ENCODE results near the gene SSU72. TPM values are rescaled to one million over a fixed set of nuclear protein-coding genes. Genes with fewer than 3 reads are reported as not detected.
A peak's percentile ranks its signal among the peaks of the same experiment; 100 is the strongest.

SSU72 gene
- polyA plus RNA-seq, 1 experiment: 113 TPM

DNA sequence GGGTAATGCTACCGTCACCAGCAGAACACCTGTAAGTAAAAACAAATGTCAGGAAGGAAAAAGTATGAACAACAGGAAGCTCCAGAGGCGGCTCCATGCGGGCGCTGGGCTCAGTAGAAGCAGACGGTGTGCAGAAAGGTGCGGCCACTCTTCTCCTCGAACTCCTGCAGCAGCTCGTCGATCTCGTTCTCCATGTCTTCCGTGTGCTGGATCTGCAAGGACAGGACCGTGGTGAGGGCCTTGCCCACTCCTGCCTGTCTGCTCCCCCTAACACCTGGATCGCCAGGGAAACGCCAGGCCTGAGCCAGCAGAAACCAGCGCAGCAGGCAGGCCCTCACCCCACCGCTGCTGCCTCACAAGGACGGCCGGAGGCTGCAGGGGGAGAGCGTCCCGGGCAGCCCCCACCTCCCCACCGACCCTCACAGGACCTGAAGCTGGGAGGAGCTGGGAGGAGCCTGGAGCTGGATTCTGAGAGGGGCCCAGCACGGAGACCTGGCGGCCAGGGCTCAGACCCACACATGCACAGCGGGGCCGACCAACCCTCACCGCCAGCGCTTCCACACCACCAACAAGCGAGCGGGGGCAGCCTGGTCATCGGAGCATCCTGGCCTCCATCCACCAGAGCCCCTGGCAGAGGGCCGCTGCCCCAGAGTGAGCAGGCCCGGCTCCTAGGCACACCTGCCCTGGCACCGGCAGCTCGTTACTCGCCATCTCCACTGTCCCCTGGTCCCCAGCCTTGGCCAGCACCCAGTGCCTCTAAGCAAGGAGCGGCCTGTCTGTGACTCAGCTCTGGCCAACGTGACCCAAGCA is 32.5 kb downstream of the SSU72 start:
- Histone ChIP-seq H3K27me3 (ENCODE audit: control insufficient read depth, insufficient read depth, low read length) (no peaks in the 10 kb centered on the region), H3K9me3 (ENCODE audit: control insufficient read depth, insufficient read depth, low read length) (no peaks in the 10 kb centered on the region; the same call in 1 of the 2 replicates), H3K27ac (ENCODE audit: low read depth, low read length) (no peak overlapping the region), H3K4me3 (ENCODE audit: low read depth, low read length) (no peak overlapping the region)
- no peak for DNase-seq (ENCODE audit: low read depth, low spot score)
- TF ChIP-seq, protein P1, sequence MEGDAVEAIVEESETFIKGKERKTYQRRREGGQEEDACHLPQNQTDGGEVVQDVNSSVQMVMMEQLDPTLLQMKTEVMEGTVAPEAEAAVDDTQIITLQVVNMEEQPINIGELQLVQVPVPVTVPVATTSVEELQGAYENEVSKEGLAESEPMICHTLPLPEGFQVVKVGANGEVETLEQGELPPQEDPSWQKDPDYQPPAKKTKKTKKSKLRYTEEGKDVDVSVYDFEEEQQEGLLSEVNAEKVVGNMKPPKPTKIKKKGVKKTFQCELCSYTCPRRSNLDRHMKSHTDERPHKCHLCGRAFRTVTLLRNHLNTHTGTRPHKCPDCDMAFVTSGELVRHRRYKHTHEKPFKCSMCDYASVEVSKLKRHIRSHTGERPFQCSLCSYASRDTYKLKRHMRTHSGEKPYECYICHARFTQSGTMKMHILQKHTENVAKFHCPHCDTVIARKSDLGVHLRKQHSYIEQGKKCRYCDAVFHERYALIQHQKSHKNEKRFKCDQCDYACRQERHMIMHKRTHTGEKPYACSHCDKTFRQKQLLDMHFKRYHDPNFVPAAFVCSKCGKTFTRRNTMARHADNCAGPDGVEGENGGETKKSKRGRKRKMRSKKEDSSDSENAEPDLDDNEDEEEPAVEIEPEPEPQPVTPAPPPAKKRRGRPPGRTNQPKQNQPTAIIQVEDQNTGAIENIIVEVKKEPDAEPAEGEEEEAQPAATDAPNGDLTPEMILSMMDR (IDR thresholded peaks at IDR 0.05; ENCODE audit: low read depth, low read length): no peak
- ChIA-PET CTCF (interaction anchor here (1.0 kb wide), 1 partner anchor 9 kb away, joined by 5 read pairs; no protein-coding TSS in a partner anchor), POLR2A (no interaction called here)

DNA sequence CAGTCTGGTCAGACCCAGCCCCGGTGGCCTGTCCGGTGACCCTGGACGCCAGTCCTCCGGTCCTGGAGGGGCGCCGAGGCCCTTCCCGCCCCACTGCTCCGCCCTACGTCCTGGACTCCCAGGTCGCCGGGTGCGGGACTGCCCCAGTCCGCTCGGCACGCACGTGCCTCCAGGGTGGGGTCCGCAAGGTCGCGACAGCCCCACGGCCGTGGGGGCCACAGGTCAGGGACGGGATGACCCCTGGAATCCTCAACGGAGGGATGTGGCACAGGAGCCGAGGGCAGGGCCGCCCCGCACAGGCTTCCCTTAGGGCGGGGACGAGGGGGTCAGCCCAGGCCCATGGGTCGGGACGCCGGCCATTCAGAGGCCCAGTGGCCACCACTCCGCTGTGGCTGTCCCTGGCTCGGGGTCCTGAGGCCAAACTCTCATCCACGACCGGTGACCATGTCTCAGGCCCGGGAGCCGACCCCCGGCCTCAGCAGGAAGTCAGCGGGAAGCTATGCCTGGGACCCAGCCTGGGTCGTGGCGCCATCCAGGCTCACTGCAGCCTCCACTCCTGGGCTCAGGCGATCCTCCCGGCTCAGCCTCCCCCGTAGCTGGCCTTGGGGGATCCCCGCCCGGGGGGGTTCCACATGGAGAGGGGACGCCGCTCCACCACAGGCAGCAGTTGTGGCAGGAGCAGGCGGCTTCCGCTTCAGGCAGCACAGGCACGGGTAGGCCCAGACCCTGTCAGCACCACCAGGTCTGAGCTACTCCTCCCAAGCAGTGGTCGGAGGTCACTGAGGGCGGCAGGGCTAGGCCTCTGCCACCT is 33.6 kb downstream of the SSU72 start:
- CTCF ChIA-PET: interaction anchor here (1.0 kb wide), 1 partner anchor 10 kb away, joined by 5 read pairs; no protein-coding TSS in a partner anchor
- Histone ChIP-seq H3K9me3 (ENCODE audit: control insufficient read depth, insufficient read depth, low read length) (no peaks in the 10 kb centered on the region; the same call in 1 of the 2 replicates), H3K27ac (ENCODE audit: low read depth, low read length) (no peak overlapping the region), H3K4me3 (ENCODE audit: low read depth, low read length) (peak overlapping the region; percentile 69), H3K27me3 (ENCODE audit: control insufficient read depth, insufficient read depth, low read length) (no peaks in the 10 kb centered on the region)
- no peak for DNase-seq (ENCODE audit: low read depth, low spot score)
- TF ChIP-seq, protein P1 (IDR thresholded peaks at IDR 0.05; ENCODE audit: low read depth, low read length): no peak
- POLR2A ChIA-PET: no interaction called here

DNA sequence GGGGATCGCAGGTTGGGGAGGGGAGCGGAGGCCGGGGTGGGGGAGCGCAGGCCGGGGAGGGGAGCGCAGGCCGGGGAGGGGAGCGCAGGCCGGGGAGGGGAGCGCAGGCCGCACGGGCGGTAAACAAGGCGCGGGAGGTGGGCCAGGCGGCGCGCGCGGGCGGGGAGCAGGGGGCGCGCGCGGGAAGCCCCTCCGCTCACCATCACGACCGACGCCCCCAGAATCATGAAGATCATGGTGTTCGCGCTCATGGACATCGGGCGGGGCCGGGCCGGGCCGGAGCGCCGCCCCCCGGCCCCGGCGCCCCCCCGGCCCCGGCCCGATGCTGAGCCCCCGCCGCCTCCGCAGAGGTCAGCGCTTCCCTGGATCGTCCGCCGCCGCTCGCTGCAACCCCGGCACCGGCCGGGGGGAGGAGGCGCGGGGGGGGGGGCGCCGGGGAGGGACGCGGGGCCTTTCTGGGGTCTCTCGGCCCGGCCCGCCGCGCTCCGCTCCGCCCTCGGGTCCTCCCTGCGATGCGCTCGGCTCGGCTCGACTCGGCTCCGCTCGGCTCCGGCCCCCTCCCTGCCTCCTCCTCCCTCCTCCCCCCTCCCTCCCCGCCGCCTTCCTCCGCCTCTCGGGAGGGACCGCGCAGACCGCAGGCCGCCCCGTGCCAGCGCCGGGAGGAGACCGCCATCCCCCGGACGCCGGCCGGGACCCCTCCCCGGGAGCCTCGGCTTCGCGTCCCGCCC is 34.4 kb downstream of the SSU72 start, which contains the start of gene TMEM240:
Gene TMEM240, minus strand, starts transcription at position 535 of the 728 bp plus-strand sequence. Its CDS starts 278 bp downstream, at position 257.
- Histone ChIP-seq H3K4me3 (ENCODE audit: low read depth, low read length) (peak within 1 kb of the TSS; percentile 69), H3K27me3 (ENCODE audit: control insufficient read depth, insufficient read depth, low read length) (no peaks in the 10 kb centered on the region), H3K27ac (ENCODE audit: low read depth, low read length) (no peak within 1 kb of the TSS), H3K9me3 (ENCODE audit: control insufficient read depth, insufficient read depth, low read length) (no peaks in the 10 kb centered on the region; the same call in 1 of the 2 replicates)
- peak; percentile 32 for DNase-seq (ENCODE audit: low read depth, low spot score)
- POLR2A ChIA-PET: no interaction called here
- TF ChIP-seq, protein P1 (IDR thresholded peaks at IDR 0.05; ENCODE audit: low read depth, low read length): no peak
- CTCF ChIA-PET: no interaction called here

DNA sequence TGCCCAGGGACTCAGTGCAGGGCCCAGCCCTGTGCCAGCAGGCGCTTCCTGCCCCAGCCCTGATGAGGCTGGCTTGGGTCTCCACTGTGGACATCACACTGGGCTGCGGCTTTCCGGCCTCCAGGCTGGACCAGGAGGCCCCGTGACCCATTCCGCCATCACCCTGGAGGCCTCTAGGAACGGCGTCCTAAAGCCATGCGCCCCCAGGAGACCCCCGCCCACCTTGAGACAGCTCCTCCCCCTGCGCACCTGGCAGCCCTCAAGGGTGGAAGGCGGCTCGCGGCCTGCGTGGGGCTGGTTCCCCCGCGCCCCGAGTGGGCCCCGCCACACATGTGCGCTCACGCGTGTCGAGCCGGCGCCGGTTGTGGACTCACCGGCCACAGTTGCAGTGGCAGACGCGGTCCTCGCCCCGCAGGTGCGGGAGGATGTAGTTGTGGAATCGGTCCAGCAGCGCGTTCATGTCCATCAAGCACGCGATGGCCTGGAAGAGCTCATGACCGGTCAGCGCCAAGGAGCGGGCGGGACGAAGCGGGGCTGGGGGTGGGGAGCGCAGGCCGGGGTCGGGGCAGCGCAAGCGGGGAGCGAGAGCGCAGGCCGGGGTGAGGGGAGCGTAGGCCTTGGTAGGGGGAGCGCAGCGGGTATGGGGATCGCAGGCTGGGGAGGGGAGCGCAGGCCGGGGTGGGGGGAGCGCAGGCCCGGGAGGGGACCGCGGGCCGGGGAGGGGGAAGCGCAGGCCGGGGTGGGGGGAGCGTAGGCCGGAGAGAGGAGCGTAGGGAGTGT is 35.2 kb downstream of the SSU72 start:
- Histone ChIP-seq H3K27ac (ENCODE audit: low read depth, low read length) (no peak overlapping the region), H3K4me3 (ENCODE audit: low read depth, low read length) (peak overlapping the region; percentile 69), H3K9me3 (ENCODE audit: control insufficient read depth, insufficient read depth, low read length) (no peaks in the 10 kb centered on the region; the same call in 1 of the 2 replicates), H3K27me3 (ENCODE audit: control insufficient read depth, insufficient read depth, low read length) (no peaks in the 10 kb centered on the region)
- ChIA-PET CTCF (no interaction called here), POLR2A (no interaction called here)
- TF ChIP-seq, protein P1 (IDR thresholded peaks at IDR 0.05; ENCODE audit: low read depth, low read length): no peak
- no peak for DNase-seq (ENCODE audit: low read depth, low spot score)

All from AG04450 (cell line).